Measurements from ENCODE around the gene TAPT1.

The TAPT1 gene

GRCh38 chr4:16125571-16126445 lies 100.5 kb downstream of the TAPT1 start:
- TF ChIP-seq REST (tag by site-specific recombination; IDR thresholded peaks at IDR 0.05) (no peak), ZNF544 (tag by site-specific recombination; IDR thresholded peaks at IDR 0.05) (no peak), PBX3 (CRISPR knock-in tag; IDR thresholded peaks at IDR 0.05) (no peak), ZNF350 (tag by site-specific recombination; IDR thresholded peaks at IDR 0.05) (no peak), ZNF645 (tag by site-specific recombination; IDR thresholded peaks at IDR 0.05) (no peak), ZNF596 (tag by site-specific recombination; IDR thresholded peaks at IDR 0.05) (no peak), ZIC2 (tag by site-specific recombination; IDR thresholded peaks at IDR 0.05) (no peak), GLIS2 (tag by site-specific recombination; IDR thresholded peaks at IDR 0.05) (no peak), ZBTB49 (tag by site-specific recombination; IDR thresholded peaks at IDR 0.05; ENCODE audit: low read depth) (no peak), KLF7 (tag by site-specific recombination; IDR thresholded peaks at IDR 0.05; ENCODE audit: borderline replicate concordance) (no peak), ZSCAN18 (tag by site-specific recombination; IDR thresholded peaks at IDR 0.05) (no peak), MYNN (tag by site-specific recombination; IDR thresholded peaks at IDR 0.05; ENCODE audit: borderline replicate concordance) (no peak), ZBTB7A (tag by site-specific recombination; IDR thresholded peaks at IDR 0.05; ENCODE audit: low read depth) (no peak)
- Histone ChIP-seq H3K27ac (ENCODE audit: extremely low read depth, low read depth, low read length) (no peak overlapping the region), H3K4me3 (ENCODE audit: low read depth, low read length) (no peak overlapping the region), H3K36me3 (ENCODE audit: control insufficient read depth in 2 of 2, insufficient read depth in 1 of 2, low read length in 2 of 2) (no peaks in the 10 kb centered on the region), H3K9me3 (ENCODE audit: control insufficient read depth, insufficient read depth, low read depth, low read length) (no peaks in the 10 kb centered on the region), H3K4me1 (ENCODE audit: control insufficient read depth, insufficient read depth, low read length) (0 out of 2 replicates have a peak, but pooled peaks cover 3% of the 10 kb centered on the region)
- ChIA-PET POLR2A (no interaction called here), CTCF (interaction anchor here (0.6 to 0.7 kb wide), 2 partner anchors 80 to 1296 kb away, joined by 3 read pairs; no protein-coding TSS in a partner anchor)

- H3K4me1 ChIP-seq (ENCODE audit: control insufficient read depth, insufficient read depth, low read length), result no peaks in the 10 kb centered on the region
- H3K4me3 ChIP-seq (ENCODE audit: low read depth, low read length), result no peak overlapping the region
- ChIA-PET CTCF (interaction anchor here (0.7 kb wide), 1 partner anchor 140 kb away, joined by 6 read pairs; no protein-coding TSS in a partner anchor), POLR2A (no interaction called here)
- no peaks in the 10 kb centered on the region for H3K9me3 ChIP-seq (ENCODE audit: control insufficient read depth, insufficient read depth, low read depth, low read length)
- H3K36me3 ChIP-seq (ENCODE audit: control insufficient read depth in 2 of 2, insufficient read depth in 1 of 2, low read length in 2 of 2), result no peaks in the 10 kb centered on the region
- no peak overlapping the region for H3K27ac ChIP-seq (ENCODE audit: extremely low read depth, low read depth, low read length)
- TF ChIP-seq ZNF221 (tag by site-specific recombination; IDR thresholded peaks at IDR 0.05; ENCODE audit: borderline replicate concordance), result no peak
- no peak for TF ChIP-seq ZNF148 (tag by site-specific recombination; IDR thresholded peaks at IDR 0.05; ENCODE audit: borderline replicate concordance)
- no peak for TF ChIP-seq ZFP3 (tag by site-specific recombination; IDR thresholded peaks at IDR 0.05; ENCODE audit: low read depth)
- no peak for TF ChIP-seq ZNF398 (tag by site-specific recombination; IDR thresholded peaks at IDR 0.05)
- TF ChIP-seq ZNF423 (tag by site-specific recombination; IDR thresholded peaks at IDR 0.05), result no peak
- no peak for TF ChIP-seq ZNF266 (tag by site-specific recombination; IDR thresholded peaks at IDR 0.05; ENCODE audit: low read depth)
Measured at GRCh38 chr4:16124232-16124631, 102.0 kb downstream of the TAPT1 start.

Measured in HEK293 (cell line).